Neutrophil (primary cell): Measurements from ENCODE around the gene PCAT7.
"Not testable (repeated sequence)": the region's sequence is repeated elsewhere in the genome, so short reads cannot be mapped to it uniquely, and the experiment has no call there.

ENCODE experiments used
- H3K27ac ChIP-seq: fragments of 200-600 bp; sonication (generic); 2 replicates; pipeline ENCODE4 v1.5.1; 2016; ENCODE audit warnings: mild to moderate bottlenecking, moderate library complexity
- H3K27me3 ChIP-seq: fragments of 200-600 bp; sonication (generic); 2 replicates; pipeline ENCODE4 v1.6.0; 2016; ENCODE audit warnings: mild to moderate bottlenecking
- H3K36me3 ChIP-seq: fragments of 200-600 bp; sonication (generic); 2 replicates; pipeline ENCODE4 v1.5.1; 2017
- H3K4me1 ChIP-seq, 2 experiments: fragments of 200-600 bp in 1 of 2; sonication (generic) in 1 of 2; 1 replicate in 1 of 2; 2 replicates in 1 of 2; pipeline versions ENCODE4 v1.5.1 to v1.6.1; 2013 to 2016; ENCODE audit warnings: low read depth in 1 of 2, low read length in 1 of 2, mild to moderate bottlenecking in 1 of 2, moderate library complexity in 1 of 2; ENCODE audit not compliant: control insufficient read depth in 1 of 2, insufficient read depth in 1 of 2
- H3K4me3 ChIP-seq, 2 experiments: fragments of 200-600 bp in 1 of 2; sonication (generic) in 1 of 2; 1 replicate in 1 of 2; 2 replicates in 1 of 2; pipeline ENCODE4 v1.5.1; 2013 to 2016; ENCODE audit warnings: low read depth in 1 of 2, low read length in 1 of 2, mild to moderate bottlenecking in 1 of 2, moderate library complexity in 1 of 2
- H3K9me3 ChIP-seq: fragments of 200-600 bp; sonication (generic); 2 replicates; pipeline ENCODE4 v1.5.1; 2016
- TF ChIP-seq, protein P1 (sequence below): fragments of 200-600 bp; sonication (generic); IDR thresholded peaks from 2 replicates; pipeline ENCODE4 v1.5.1; 2016; ENCODE audit warnings: antibody characterized with exemption

PCAT7 gene

DNA sequence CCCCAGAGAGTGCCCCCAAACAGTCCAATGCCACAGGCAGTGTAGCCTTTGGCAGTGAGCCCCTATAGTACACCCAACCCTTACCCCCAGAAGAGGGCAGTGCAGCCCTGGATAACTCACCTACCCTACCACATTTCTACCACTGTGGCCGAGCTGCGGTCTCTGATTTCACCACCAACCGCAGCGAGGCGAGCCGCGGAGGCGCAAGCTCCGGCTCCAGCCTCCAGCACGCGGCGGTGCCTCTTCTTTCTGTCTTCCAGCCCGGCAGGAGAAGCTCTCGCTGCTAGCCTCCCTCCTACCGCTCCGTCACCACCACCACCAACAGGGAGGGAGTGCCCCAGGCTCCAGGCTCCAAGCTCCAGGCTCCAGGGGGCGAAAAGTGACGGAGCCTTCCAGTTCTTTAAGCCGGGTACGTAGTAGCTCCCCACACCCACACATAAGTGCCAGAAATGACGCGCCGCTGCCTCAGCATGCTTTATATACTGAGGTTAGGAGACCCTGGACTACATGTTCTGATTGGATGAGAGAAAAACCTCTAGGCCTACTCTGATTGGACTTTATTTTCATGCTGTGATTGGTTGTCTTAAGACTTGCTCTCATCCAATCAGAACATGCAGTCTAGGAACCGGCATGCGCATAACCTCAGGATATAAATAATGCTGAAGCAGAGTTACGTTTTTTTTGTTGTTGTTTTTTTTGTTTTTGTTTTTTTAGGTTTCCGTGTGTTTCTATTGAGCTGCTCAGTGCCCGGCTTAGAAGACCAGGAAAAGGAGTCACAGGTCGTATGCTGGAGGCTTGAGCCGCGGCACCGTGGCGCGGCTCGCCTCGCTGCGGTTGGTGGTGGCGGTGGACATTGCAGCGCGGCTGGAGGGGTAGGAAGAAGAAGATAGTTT lies at the start of gene PCAT7:
Gene PCAT7 (plus strand): TSS at position 645 of the 893 bp plus-strand sequence.
- no peaks in the 10 kb centered on the region for H3K9me3 ChIP-seq
- TF ChIP-seq, protein P1, sequence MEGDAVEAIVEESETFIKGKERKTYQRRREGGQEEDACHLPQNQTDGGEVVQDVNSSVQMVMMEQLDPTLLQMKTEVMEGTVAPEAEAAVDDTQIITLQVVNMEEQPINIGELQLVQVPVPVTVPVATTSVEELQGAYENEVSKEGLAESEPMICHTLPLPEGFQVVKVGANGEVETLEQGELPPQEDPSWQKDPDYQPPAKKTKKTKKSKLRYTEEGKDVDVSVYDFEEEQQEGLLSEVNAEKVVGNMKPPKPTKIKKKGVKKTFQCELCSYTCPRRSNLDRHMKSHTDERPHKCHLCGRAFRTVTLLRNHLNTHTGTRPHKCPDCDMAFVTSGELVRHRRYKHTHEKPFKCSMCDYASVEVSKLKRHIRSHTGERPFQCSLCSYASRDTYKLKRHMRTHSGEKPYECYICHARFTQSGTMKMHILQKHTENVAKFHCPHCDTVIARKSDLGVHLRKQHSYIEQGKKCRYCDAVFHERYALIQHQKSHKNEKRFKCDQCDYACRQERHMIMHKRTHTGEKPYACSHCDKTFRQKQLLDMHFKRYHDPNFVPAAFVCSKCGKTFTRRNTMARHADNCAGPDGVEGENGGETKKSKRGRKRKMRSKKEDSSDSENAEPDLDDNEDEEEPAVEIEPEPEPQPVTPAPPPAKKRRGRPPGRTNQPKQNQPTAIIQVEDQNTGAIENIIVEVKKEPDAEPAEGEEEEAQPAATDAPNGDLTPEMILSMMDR: no peak
- H3K4me1 ChIP-seq: no peaks in the 10 kb centered on the region
- no peaks in the 10 kb centered on the region for H3K36me3 ChIP-seq
- no peak within 1 kb of the TSS for H3K4me3 ChIP-seq
- no peak within 1 kb of the TSS for H3K27ac ChIP-seq
- peaks cover 46% of the 10 kb centered on the region for H3K27me3 ChIP-seq

DNA sequence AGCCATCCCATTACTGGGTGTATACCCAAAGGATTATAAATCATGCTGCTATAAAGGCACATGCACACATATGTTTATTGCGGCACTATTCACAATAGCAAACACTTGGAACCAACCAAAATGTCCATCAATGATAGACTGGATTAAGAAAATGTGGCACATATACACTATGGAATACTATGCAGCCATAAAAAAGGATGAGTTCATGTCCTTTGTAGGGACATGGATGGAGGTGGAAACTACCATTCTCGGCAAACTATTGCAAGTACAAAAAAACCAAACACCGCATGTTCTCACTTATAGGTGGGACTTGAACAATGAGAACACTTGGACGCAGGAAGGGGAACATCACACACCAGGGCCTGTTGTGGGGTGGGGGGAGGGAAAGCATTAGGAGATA lies 48.5 kb upstream of the PCAT7 start:
- not testable (repeated sequence) for H3K27ac ChIP-seq, H3K9me3 ChIP-seq, H3K4me3 ChIP-seq, H3K36me3 ChIP-seq, H3K4me1 ChIP-seq
- peaks cover 41% of the 10 kb centered on the region for H3K27me3 ChIP-seq

DNA sequence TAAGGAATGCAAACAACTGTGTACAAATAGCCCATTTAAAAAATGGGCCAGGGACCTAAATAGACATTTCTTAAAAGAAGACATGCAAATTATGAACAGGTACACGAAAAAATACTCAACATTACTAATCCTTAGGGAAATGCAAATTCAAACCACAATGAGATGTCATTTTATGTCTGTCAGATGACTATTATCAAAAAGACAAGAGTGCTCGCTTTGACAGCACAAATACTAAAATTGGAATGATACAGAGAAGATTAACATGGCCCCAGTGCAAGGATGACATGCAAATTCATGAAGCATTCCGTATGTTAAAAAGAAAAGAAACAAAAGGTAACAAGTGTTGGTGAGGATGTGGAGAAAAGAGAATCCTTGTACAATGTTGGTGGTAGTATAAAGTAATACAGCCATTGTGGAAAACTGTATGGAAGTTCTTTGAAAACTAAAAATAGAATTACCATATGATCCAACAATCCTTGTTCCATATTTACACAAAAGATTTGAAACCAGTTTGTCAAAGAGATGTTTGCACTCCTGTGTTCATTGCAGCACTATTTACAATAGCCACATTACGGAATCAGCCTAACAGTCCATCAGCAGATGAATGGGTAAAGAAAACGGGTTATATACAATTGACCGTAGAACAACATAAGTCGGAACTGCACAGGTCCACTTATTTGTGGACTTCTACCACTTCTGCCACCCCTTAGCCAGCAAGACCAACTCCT lies 47.2 kb upstream of the PCAT7 start:
- Histone ChIP-seq H3K36me3 (no peaks in the 10 kb centered on the region), H3K27ac (no peak overlapping the region), H3K4me1 (no peaks in the 10 kb centered on the region), H3K4me3 (no peak overlapping the region), H3K27me3 (peaks cover 43% of the 10 kb centered on the region), H3K9me3 (no peaks in the 10 kb centered on the region)
- TF ChIP-seq, protein P1: no peak

DNA sequence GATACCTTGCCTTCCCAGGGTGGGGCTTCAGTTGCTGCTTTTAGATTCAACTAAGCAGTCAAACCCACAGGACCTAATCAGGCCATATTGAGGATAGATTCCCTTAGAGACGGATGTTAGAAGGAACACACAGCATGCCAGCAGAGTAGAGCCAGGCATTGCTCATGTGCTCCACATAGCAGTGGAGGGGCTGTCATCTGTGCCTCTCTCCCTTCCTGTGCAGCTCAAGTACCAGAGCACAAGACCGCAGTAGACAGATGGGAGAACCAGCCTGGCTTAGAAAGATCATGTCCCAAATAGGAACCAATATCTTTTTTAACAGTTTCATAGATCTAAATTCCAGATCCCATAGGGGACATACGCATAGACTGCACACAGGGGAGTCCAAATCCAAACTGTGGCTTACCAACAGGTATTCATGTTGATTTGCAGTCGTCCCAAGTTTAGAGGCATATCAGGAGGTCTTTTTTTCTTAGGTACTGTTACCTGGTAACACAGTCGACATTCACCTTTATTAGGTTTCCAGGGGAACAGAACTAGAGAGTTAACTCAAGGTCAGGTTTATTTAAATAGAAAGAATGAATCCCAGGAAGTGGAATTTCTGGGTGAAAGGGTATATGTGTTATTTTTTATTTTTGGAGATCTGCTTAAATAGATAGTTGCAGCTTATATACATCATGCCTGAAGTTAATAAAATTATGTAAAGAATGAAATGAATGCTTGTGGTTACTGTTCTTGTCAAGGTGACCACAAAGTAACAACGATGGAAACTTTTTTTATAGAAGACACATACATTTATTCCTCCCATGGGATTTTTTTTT lies 43.5 kb upstream of the PCAT7 start:
- H3K27me3 ChIP-seq: peaks cover 39% of the 10 kb centered on the region
- H3K4me3 ChIP-seq: no peak overlapping the region
- no peaks in the 10 kb centered on the region for H3K4me1 ChIP-seq
- H3K27ac ChIP-seq: no peak overlapping the region
- no peaks in the 10 kb centered on the region for H3K36me3 ChIP-seq
- TF ChIP-seq, protein P1: no peak
- no peaks in the 10 kb centered on the region for H3K9me3 ChIP-seq

DNA sequence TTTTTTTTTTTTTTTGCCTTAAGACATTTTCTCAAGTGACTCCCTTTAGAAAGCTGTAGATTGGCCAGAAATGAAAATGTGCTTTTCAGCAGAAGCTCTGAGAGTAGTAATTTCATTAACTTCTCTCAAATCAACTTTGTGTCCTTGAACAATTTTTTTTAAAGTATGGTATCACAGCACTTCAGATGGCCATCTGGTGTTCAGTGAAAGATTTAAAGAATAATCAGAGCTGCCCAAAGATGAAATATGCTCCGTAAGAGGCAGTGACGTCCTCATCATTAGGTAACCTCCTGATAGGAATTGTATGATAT lies 43.0 kb upstream of the PCAT7 start:
- H3K9me3 ChIP-seq: no peaks in the 10 kb centered on the region
- H3K4me1 ChIP-seq: no peaks in the 10 kb centered on the region
- H3K27me3 ChIP-seq: peaks cover 39% of the 10 kb centered on the region
- no peaks in the 10 kb centered on the region for H3K36me3 ChIP-seq
- TF ChIP-seq, protein P1: no peak
- H3K27ac ChIP-seq: no peak overlapping the region
- H3K4me3 ChIP-seq: no peak overlapping the region
